ENCODE results near the gene CTXND1.

The CTXND1 gene

DNA sequence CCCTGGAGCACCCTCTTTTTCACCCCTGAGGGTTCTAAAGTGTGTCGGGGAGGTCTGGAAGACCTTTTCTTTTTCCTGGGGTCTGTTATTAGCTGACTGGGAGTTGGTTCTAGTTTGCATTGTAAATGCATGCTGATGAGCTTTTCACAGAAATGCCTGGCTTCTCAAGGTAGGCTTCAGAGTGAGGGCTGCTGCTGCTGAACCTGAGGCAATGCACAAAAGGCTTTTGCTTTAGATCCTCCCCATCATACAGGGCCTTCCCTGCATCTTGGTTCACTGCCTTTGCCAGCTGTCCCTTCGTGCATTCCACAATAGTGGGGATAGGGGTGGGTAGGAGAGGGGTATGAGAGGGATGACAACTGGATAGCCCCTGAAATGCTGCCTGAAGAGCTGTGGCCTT lies 52.6 kb downstream of the CTXND1 start:
- Histone ChIP-seq H3K9ac (ENCODE audit: low read length) (no peak overlapping the region), H2AFZ (ENCODE audit: low read depth, low read length) (no peak overlapping the region), H4K8ac (ENCODE audit: low read length) (no peak overlapping the region), H2BK5ac (ENCODE audit: low read depth, low read length, poor library complexity, severe bottlenecking) (no peak overlapping the region), H2AK5ac (ENCODE audit: low read length, severe bottlenecking) (no peak overlapping the region), H3K14ac (ENCODE audit: low read length in 2 of 2) (no peak overlapping the region), H3K36me3 (ENCODE audit: control insufficient read depth in 1 of 2, insufficient read depth in 2 of 2, low read depth in 1 of 2, low read length in 2 of 2) (no peaks in the 10 kb centered on the region), H3K4ac (ENCODE audit: low read depth in 1 of 2, low read length in 2 of 2) (no peak overlapping the region), H2BK12ac (ENCODE audit: low read length in 2 of 2) (no peak overlapping the region), H3K18ac (ENCODE audit: low read depth in 1 of 2, low read length in 2 of 2) (no peak overlapping the region), H4K91ac (ENCODE audit: low read length) (no peak overlapping the region), H2BK15ac (ENCODE audit: low read depth, poor library complexity, severe bottlenecking) (no peak overlapping the region), H3K27ac (ENCODE audit: low read length, poor library complexity, severe bottlenecking) (no peak overlapping the region), H3K79me1 (replicated peaks; ENCODE audit: low read length, poor library complexity, severe bottlenecking) (no peaks in the 10 kb centered on the region), H3K4me3 (ENCODE audit: insufficient read depth in 1 of 2, low read depth in 1 of 2, low read length in 2 of 2) (no peak overlapping the region), H3K27me3 (ENCODE audit: control insufficient read depth in 1 of 2, insufficient read depth in 1 of 2, low read length in 2 of 2) (peaks cover 12 to 18% of the 10 kb centered on the region in 2 experiments), H3K4me2 (ENCODE audit: low read length, poor library complexity, severe bottlenecking) (no peak overlapping the region), H2BK120ac (ENCODE audit: low read depth, low read length) (no peak overlapping the region), H3K9me3 (ENCODE audit: control insufficient read depth, low read length) (peaks cover 2% of the 10 kb centered on the region), H3K23ac (ENCODE audit: low read length in 2 of 2) (no peak overlapping the region), H3K4me1 (ENCODE audit: control insufficient read depth, insufficient read depth, low read depth, low read length) (no peaks in the 10 kb centered on the region)
- 20% methylated on average over 2 of the region's 2 CpGs for WGBS
- DNase-seq = no peak

DNA sequence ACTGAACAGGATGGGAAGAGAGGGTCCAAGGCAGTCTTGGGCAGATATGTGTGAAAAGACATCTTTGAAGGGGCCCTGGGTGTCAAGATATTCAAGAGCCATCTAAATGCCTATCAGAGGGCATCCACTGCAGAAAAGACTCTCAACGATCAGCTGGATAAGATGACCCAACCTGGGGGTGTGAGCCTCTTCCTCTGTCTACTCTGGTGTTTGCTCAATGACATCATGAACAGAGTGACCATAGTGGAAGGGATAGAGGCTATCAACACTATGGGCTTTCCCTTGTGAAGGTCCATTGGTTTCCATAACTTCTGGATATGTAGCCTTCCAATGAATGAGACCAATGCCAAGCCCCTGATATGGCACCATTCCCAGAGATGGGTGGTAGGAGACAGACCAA lies 57.1 kb downstream of the CTXND1 start:
- no peak overlapping the region for H3K4me2 ChIP-seq (ENCODE audit: low read length, poor library complexity, severe bottlenecking)

DNA sequence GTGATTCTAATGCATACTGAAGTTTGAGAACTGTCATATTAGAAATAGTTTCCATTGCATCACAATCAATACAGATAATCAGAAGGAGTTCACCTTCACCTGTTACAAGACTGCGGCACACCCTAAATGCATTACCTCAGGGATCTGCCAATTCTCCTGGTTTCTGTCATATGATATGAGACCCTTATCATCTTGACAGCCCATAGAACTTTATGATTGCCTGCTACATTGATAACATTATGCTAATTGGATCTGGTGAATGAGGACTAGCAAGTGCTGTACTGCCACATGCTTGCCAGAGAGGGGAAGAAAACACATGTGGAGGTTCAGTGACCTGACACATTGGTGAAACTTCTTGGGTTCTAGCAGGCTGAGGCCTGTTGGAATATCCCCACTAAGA lies 57.8 kb downstream of the CTXND1 start:
- H3K27ac ChIP-seq (ENCODE audit: low read length, poor library complexity, severe bottlenecking) = no peak overlapping the region
- no peak overlapping the region for H2AK5ac ChIP-seq (ENCODE audit: low read length, severe bottlenecking)
- H4K8ac ChIP-seq (ENCODE audit: low read length) = no peak overlapping the region
- no peak overlapping the region for H3K23ac ChIP-seq (ENCODE audit: low read length in 2 of 2)
- H3K18ac ChIP-seq (ENCODE audit: low read depth in 1 of 2, low read length in 2 of 2) = no peak overlapping the region
- no peak overlapping the region for H2BK15ac ChIP-seq (ENCODE audit: low read depth, poor library complexity, severe bottlenecking)
- DNase-seq = no peak
- H2AFZ ChIP-seq (ENCODE audit: low read depth, low read length) = no peak overlapping the region
- 100% methylated on average over 1 of the region's 1 CpG for WGBS
- H3K79me1 ChIP-seq (replicated peaks; ENCODE audit: low read length, poor library complexity, severe bottlenecking) = no peaks in the 10 kb centered on the region
- H3K36me3 ChIP-seq (ENCODE audit: control insufficient read depth in 1 of 2, insufficient read depth in 2 of 2, low read depth in 1 of 2, low read length in 2 of 2) = peaks cover 0 to 1% of the 10 kb centered on the region in 2 experiments
- H2BK120ac ChIP-seq (ENCODE audit: low read depth, low read length) = no peak overlapping the region
- no peak overlapping the region for H2BK12ac ChIP-seq (ENCODE audit: low read length in 2 of 2)
- H2BK5ac ChIP-seq (ENCODE audit: low read depth, low read length, poor library complexity, severe bottlenecking) = no peak overlapping the region
- peaks cover 0 to 9% of the 10 kb centered on the region in 2 experiments for H3K27me3 ChIP-seq (ENCODE audit: control insufficient read depth in 1 of 2, insufficient read depth in 1 of 2, low read length in 2 of 2)
- H3K4me3 ChIP-seq (ENCODE audit: insufficient read depth in 1 of 2, low read depth in 1 of 2, low read length in 2 of 2) = no peak overlapping the region
- no peak overlapping the region for H3K4ac ChIP-seq (ENCODE audit: low read depth in 1 of 2, low read length in 2 of 2)
- H3K9me3 ChIP-seq (ENCODE audit: control insufficient read depth, low read length) = peaks cover 2% of the 10 kb centered on the region
- no peak overlapping the region for H4K91ac ChIP-seq (ENCODE audit: low read length)
- no peak overlapping the region for H3K14ac ChIP-seq (ENCODE audit: low read length in 2 of 2)
- no peaks in the 10 kb centered on the region for H3K4me1 ChIP-seq (ENCODE audit: control insufficient read depth, insufficient read depth, low read depth, low read length)
- no peak overlapping the region for H3K9ac ChIP-seq (ENCODE audit: low read length)
- no peak overlapping the region for H3K4me2 ChIP-seq (ENCODE audit: low read length, poor library complexity, severe bottlenecking)

More for the DNA sequence above, 57.1 kb downstream of the CTXND1 start:
- peaks cover 6 to 16% of the 10 kb centered on the region in 2 experiments for H3K27me3 ChIP-seq (ENCODE audit: control insufficient read depth in 1 of 2, insufficient read depth in 1 of 2, low read length in 2 of 2)
- 96% methylated on average over 1 of the region's 1 CpG for WGBS
- H2BK12ac ChIP-seq (ENCODE audit: low read length in 2 of 2) = no peak overlapping the region
- no peak overlapping the region for H2AFZ ChIP-seq (ENCODE audit: low read depth, low read length)
- peaks cover 2% of the 10 kb centered on the region for H3K9me3 ChIP-seq (ENCODE audit: control insufficient read depth, low read length)
- H2BK15ac ChIP-seq (ENCODE audit: low read depth, poor library complexity, severe bottlenecking) = no peak overlapping the region
- H2AK5ac ChIP-seq (ENCODE audit: low read length, severe bottlenecking) = no peak overlapping the region
- H4K8ac ChIP-seq (ENCODE audit: low read length) = no peak overlapping the region
- no peak overlapping the region for H3K23ac ChIP-seq (ENCODE audit: low read length in 2 of 2)
- no peak overlapping the region for H2BK120ac ChIP-seq (ENCODE audit: low read depth, low read length)
- H3K79me1 ChIP-seq (replicated peaks; ENCODE audit: low read length, poor library complexity, severe bottlenecking) = no peaks in the 10 kb centered on the region
- no peaks in the 10 kb centered on the region for H3K36me3 ChIP-seq (ENCODE audit: control insufficient read depth in 1 of 2, insufficient read depth in 2 of 2, low read depth in 1 of 2, low read length in 2 of 2)
- H3K4me3 ChIP-seq (ENCODE audit: insufficient read depth in 1 of 2, low read depth in 1 of 2, low read length in 2 of 2) = no peak overlapping the region
- H3K18ac ChIP-seq (ENCODE audit: low read depth in 1 of 2, low read length in 2 of 2) = no peak overlapping the region
- no peak overlapping the region for H3K9ac ChIP-seq (ENCODE audit: low read length)
- no peak for DNase-seq
- H3K27ac ChIP-seq (ENCODE audit: low read length, poor library complexity, severe bottlenecking) = no peak overlapping the region
- no peak overlapping the region for H3K14ac ChIP-seq (ENCODE audit: low read length in 2 of 2)
- no peak overlapping the region for H2BK5ac ChIP-seq (ENCODE audit: low read depth, low read length, poor library complexity, severe bottlenecking)
- no peaks in the 10 kb centered on the region for H3K4me1 ChIP-seq (ENCODE audit: control insufficient read depth, insufficient read depth, low read depth, low read length)
- H3K4ac ChIP-seq (ENCODE audit: low read depth in 1 of 2, low read length in 2 of 2) = no peak overlapping the region
- no peak overlapping the region for H4K91ac ChIP-seq (ENCODE audit: low read length)

DNA sequence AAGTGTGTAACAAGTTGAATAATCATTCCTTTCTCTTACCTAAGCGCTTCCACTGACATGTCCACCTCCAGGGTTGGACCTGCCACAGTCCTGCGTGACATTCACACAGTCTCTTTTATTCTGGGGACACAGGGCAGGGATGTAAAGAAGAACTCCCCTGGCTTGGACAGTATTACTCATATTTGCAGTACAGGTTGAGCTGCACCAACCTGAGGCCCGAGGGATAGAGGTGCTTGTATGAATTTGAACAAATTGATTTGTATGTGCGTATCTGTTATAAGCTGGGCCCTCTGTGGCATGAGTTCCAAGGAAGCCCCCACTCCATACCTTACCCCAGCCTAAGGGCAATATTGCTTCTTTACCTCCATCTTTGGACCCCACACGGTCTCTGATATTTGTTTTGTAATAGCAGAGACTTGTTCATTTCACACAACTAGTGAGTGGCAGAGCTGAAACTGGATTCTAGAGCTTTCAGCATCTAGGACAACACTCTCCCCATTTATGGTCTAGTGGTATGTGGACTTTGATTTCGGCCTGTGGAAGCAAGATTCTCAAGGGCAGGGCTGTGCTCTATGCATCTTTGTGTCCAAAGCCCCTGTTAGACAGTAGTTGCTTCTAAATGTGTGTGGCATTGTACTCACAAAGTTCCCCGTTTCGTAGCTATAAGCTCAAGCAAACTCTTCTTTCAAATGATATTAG lies 60.0 kb downstream of the CTXND1 start:
- H3K27me3 ChIP-seq (ENCODE audit: control insufficient read depth in 1 of 2, insufficient read depth in 1 of 2, low read length in 2 of 2) = peaks cover 0 to 3% of the 10 kb centered on the region in 2 experiments
- H3K27ac ChIP-seq (ENCODE audit: low read length, poor library complexity, severe bottlenecking) = no peak overlapping the region
- peaks cover 5 to 22% of the 10 kb centered on the region in 2 experiments for H3K36me3 ChIP-seq (ENCODE audit: control insufficient read depth in 1 of 2, insufficient read depth in 2 of 2, low read depth in 1 of 2, low read length in 2 of 2)
- peaks cover 2% of the 10 kb centered on the region for H3K9me3 ChIP-seq (ENCODE audit: control insufficient read depth, low read length)
- no peak overlapping the region for H2BK15ac ChIP-seq (ENCODE audit: low read depth, poor library complexity, severe bottlenecking)
- no peak overlapping the region for H2BK120ac ChIP-seq (ENCODE audit: low read depth, low read length)
- no peak overlapping the region for H3K23ac ChIP-seq (ENCODE audit: low read length in 2 of 2)
- DNase-seq = no peak
- peaks cover 1% of the 10 kb centered on the region for H3K4me1 ChIP-seq (ENCODE audit: control insufficient read depth, insufficient read depth, low read depth, low read length)
- no peak overlapping the region for H3K14ac ChIP-seq (ENCODE audit: low read length in 2 of 2)
- H3K4me3 ChIP-seq (ENCODE audit: insufficient read depth in 1 of 2, low read depth in 1 of 2, low read length in 2 of 2) = no peak overlapping the region
- WGBS = 95% methylated on average over 6 of the region's 8 CpGs
- H3K4me2 ChIP-seq (ENCODE audit: low read length, poor library complexity, severe bottlenecking) = no peak overlapping the region
- no peak overlapping the region for H4K8ac ChIP-seq (ENCODE audit: low read length)
- no peak overlapping the region for H4K91ac ChIP-seq (ENCODE audit: low read length)
- H2BK5ac ChIP-seq (ENCODE audit: low read depth, low read length, poor library complexity, severe bottlenecking) = no peak overlapping the region
- no peak overlapping the region for H3K9ac ChIP-seq (ENCODE audit: low read length)
- H3K4ac ChIP-seq (ENCODE audit: low read depth in 1 of 2, low read length in 2 of 2) = no peak overlapping the region
- no peaks in the 10 kb centered on the region for H3K79me1 ChIP-seq (replicated peaks; ENCODE audit: low read length, poor library complexity, severe bottlenecking)
- H3K18ac ChIP-seq (ENCODE audit: low read depth in 1 of 2, low read length in 2 of 2) = no peak overlapping the region
- no peak overlapping the region for H2AFZ ChIP-seq (ENCODE audit: low read depth, low read length)
- no peak overlapping the region for H2AK5ac ChIP-seq (ENCODE audit: low read length, severe bottlenecking)
- H2BK12ac ChIP-seq (ENCODE audit: low read length in 2 of 2) = no peak overlapping the region

All from mesenchymal stem cell (in vitro differentiated cells and primary cell).